HCT116 (cell line): ENCODE results near the gene CHST1. TPM values are rescaled to one million over a fixed set of nuclear protein-coding genes. Genes with fewer than 3 reads are reported as not detected.

Source experiments
- ATAC-seq: fragments of 200-7000 bp; cut with Tn5 transposase; 2 replicates; pipeline ENCODE4 v1.9.1; 2020; ENCODE audit warnings: mild to moderate bottlenecking, moderate library complexity
- BruUV-seq: library from RNA; stranded (reverse); fragments of 400-500 nt; replicated peaks from 2 replicates; lab custom pipeline; 2021; lab: Mats Ljungman, UMichigan
- CTCF ChIA-PET: fragments of 300-600 bp; sonication (Branson Sonifier 250); formaldehyde crosslinking; loops from one replicate; lab custom pipeline; 2021; ENCODE audit warnings: antibody characterized with exemption; lab: Charles Lee
- POLR2A ChIA-PET: fragments of 300-600, 350-600 bp; sonication (Branson Sonifier 250); formaldehyde crosslinking; loops from one replicate; lab custom pipeline; 2021; ENCODE audit warnings: antibody characterized with exemption; lab: Charles Lee
- RAD21 ChIA-PET, 2 experiments: fragments of 300-600 bp; sonication (Branson Sonifier 250); formaldehyde crosslinking; loops; one replicate each; lab custom pipeline; 2023; ENCODE audit warnings: low total read pairs in 2 of 2; ENCODE audit not compliant: uncharacterized antibody in 2 of 2, unreplicated experiment in 2 of 2, low non-redundant PET in 1 of 2; lab: Charles Lee
- DNase-seq: peaks from one replicate; pipeline ENCODE4 v3.0.0-alpha.2; 2010; ENCODE audit warnings: low read depth, low spot score
- H2AFZ ChIP-seq: fragments of 200-600 bp; shearing (Covaris generic), sonication (generic); 2 replicates; pipeline ENCODE4 v1.6.1; 2017; ENCODE audit warnings: low read depth, mixed run types, mixed read lengths, antibody characterized with exemption, low read length; ENCODE audit not compliant: poor library complexity, severe bottlenecking
- H3K27ac ChIP-seq: 2 replicates; pipeline ENCODE4 v1.5.1; 2012; ENCODE audit warnings: low read depth, low read length
- H3K27me3 ChIP-seq: fragments of 200-600 bp; sonication (generic); 2 replicates; pipeline ENCODE4 v1.6.1; 2016; ENCODE audit warnings: mixed run types, low read length, mixed read lengths; ENCODE audit not compliant: insufficient read depth
- H3K36me3 ChIP-seq, 2 experiments: fragments of 200-500 bp in 1 of 2; fragments of 200-600 bp in 1 of 2; sonication (Bioruptor generic) in 1 of 2; sonication (generic) in 1 of 2; 2 replicates each; pipeline versions ENCODE4 v1.5.1 to v1.6.1; 2014 to 2016; ENCODE audit warnings: low read length in 2 of 2, inconsistent platforms in 1 of 2, mixed read lengths in 1 of 2, mixed run types in 1 of 2; ENCODE audit not compliant: insufficient read depth in 2 of 2, control insufficient read depth in 1 of 2
- H3K4me1 ChIP-seq, 2 experiments: fragments of 200-600 bp in 1 of 2; sonication (generic) in 1 of 2; 2 replicates each; pipeline versions ENCODE4 v1.5.1 to v1.6.1; 2012 to 2017; ENCODE audit warnings: low read length in 2 of 2, inconsistent platforms in 1 of 2, mild to moderate bottlenecking in 1 of 2, mixed read lengths in 1 of 2, mixed run types in 1 of 2, moderate library complexity in 1 of 2; ENCODE audit not compliant: insufficient read depth in 2 of 2, control insufficient read depth in 1 of 2
- H3K4me2 ChIP-seq: fragments of 200-600 bp; sonication (generic); 2 replicates; pipeline ENCODE4 v1.6.1; 2017; ENCODE audit warnings: mixed run types, low read length, mixed read lengths
- H3K4me3 ChIP-seq, 2 experiments: fragments of 200-600 bp in 1 of 2; sonication (generic) in 1 of 2; replicated peaks in 1 of 2; 2 replicates each; pipeline ENCODE4 v1.5.1; 2011 to 2016; ENCODE audit warnings: low read length in 2 of 2, control low read depth in 1 of 2, low read depth in 1 of 2, mild to moderate bottlenecking in 1 of 2, mixed read lengths in 1 of 2, mixed run types in 1 of 2
- H3K79me2 ChIP-seq: fragments of 200-600 bp; sonication (generic); 2 replicates; pipeline ENCODE4 v1.6.1; 2017; ENCODE audit warnings: mild to moderate bottlenecking, mixed run types, low read length, moderate library complexity, mixed read lengths; ENCODE audit not compliant: insufficient read depth
- H3K9ac ChIP-seq: fragments of 200-600 bp; sonication (generic); 2 replicates; pipeline ENCODE4 v1.6.1; 2016; ENCODE audit warnings: low read length, mixed read lengths
- H3K9me2 ChIP-seq: fragments of 200-600 bp; sonication (generic), shearing (Covaris generic); 2 replicates; pipeline ENCODE4 v1.6.1; 2017; ENCODE audit warnings: mixed run types, mild to moderate bottlenecking, moderate library complexity; ENCODE audit not compliant: insufficient read depth
- H3K9me3 ChIP-seq, 2 experiments: fragments of 200-500 bp in 1 of 2; fragments of 200-600 bp in 1 of 2; sonication (Bioruptor generic) in 1 of 2; sonication (generic) in 1 of 2; 2 replicates each; pipeline ENCODE4 v1.6.1; 2014 to 2017; ENCODE audit warnings: low read length in 2 of 2, mixed read lengths in 2 of 2, inconsistent platforms in 1 of 2, low read depth in 1 of 2, mild to moderate bottlenecking in 1 of 2, mixed run types in 1 of 2, moderate library complexity in 1 of 2; ENCODE audit not compliant: control insufficient read depth in 1 of 2, insufficient read depth in 1 of 2
- H4K20me1 ChIP-seq: fragments of 200-600 bp; sonication (generic), shearing (Covaris generic); 2 replicates; pipeline ENCODE4 v1.6.1; 2017; ENCODE audit warnings: mixed run types, mild to moderate bottlenecking, moderate library complexity; ENCODE audit not compliant: insufficient read depth
- CEBPB ChIP-seq: IDR thresholded peaks from 2 replicates; pipeline ENCODE4 v1.6.1; 2012; ENCODE audit warnings: low read depth
- EGR1 ChIP-seq: IDR thresholded peaks from 2 replicates; pipeline ENCODE4 v1.6.1; 2012; ENCODE audit warnings: low read depth
- EZH2phosphoT487 ChIP-seq: fragments of 200-600 bp; IDR thresholded peaks from 2 replicates; pipeline ENCODE4 v1.6.1; 2018; ENCODE audit warnings: antibody characterized with exemption, borderline replicate concordance
- POLR2AphosphoS5 ChIP-seq: IDR thresholded peaks from 2 replicates; pipeline ENCODE4 v1.6.1; 2011; ENCODE audit warnings: mild to moderate bottlenecking, low read depth, low read length, moderate library complexity
- RAD21 ChIP-seq: IDR thresholded peaks from 2 replicates; pipeline ENCODE4 v1.6.1; 2012; ENCODE audit warnings: low read depth, mild to moderate bottlenecking
- REST ChIP-seq: IDR thresholded peaks from 2 replicates; pipeline ENCODE4 v1.6.1; 2012; ENCODE audit warnings: low read depth
- SRF ChIP-seq: IDR thresholded peaks from 2 replicates; pipeline ENCODE4 v1.6.1; 2012; ENCODE audit warnings: low read depth
- TCF7L2 ChIP-seq: IDR thresholded peaks from 2 replicates; pipeline ENCODE4 v1.7.0; 2011; ENCODE audit warnings: borderline replicate concordance, inconsistent platforms; ENCODE audit not compliant: insufficient read depth, insufficient read length; ENCODE audit errors: extremely low read depth
- YY1 ChIP-seq: IDR thresholded peaks from 2 replicates; pipeline ENCODE4 v1.6.1; 2011; ENCODE audit warnings: low read length, low read depth, moderate library complexity, mild to moderate bottlenecking; ENCODE audit not compliant: insufficient replicate concordance; ENCODE audit errors: extremely low read depth
- ZBTB33 ChIP-seq: IDR thresholded peaks from 2 replicates; pipeline ENCODE4 v1.6.1; 2011; ENCODE audit warnings: mild to moderate bottlenecking, low read length, moderate library complexity; ENCODE audit not compliant: insufficient replicate concordance; ENCODE audit errors: extremely low read depth
- ZFX ChIP-seq: fragments of 450-650 bp; IDR thresholded peaks from 2 replicates; pipeline ENCODE4 v1.6.1; 2017
- ZNF274 ChIP-seq: fragments of 200-500 bp; sonication (Bioruptor generic); IDR thresholded peaks from 2 replicates; pipeline ENCODE4 v1.6.1; 2014; ENCODE audit warnings: mild to moderate bottlenecking, low read depth, low read length, inconsistent platforms
- intact Hi-C: fragments of 100-400 bp; cut with micrococcal nuclease; formaldehyde crosslinking; loops from 2 replicates; pipeline ENCODE4 v1.10.0; 2022
- total RNA-seq: library from RNA; stranded (reverse); gene quantifications from one replicate; pipeline ENCODE4 v1.2.1, GENCODE V29; 2021; ENCODE audit not compliant: unreplicated experiment
- TF ChIP-seq, protein P1 (sequence below): IDR thresholded peaks from 2 replicates; pipeline ENCODE4 v1.6.1; 2012
- TF ChIP-seq, protein P2 (sequence below): IDR thresholded peaks from 2 replicates; pipeline ENCODE4 v1.6.1; 2012

CHST1 gene
- total RNA-seq, 1 experiment from 2014 or later: 0.69 TPM

GRCh38 chr11:45624095-45624494, 41.3 kb downstream of the CHST1 start:
- Histone ChIP-seq H4K20me1 (no peaks in the 10 kb centered on the region), H3K9me3 (peaks cover 0 to 6% of the 10 kb centered on the region in 2 experiments; a peak in 1 of 4 replicates), H3K36me3 (no peaks in the 10 kb centered on the region), H3K9me2 (no peaks in the 10 kb centered on the region), H3K79me2 (no peaks in the 10 kb centered on the region), H3K27me3 (peaks cover 56% of the 10 kb centered on the region), H3K4me2 (no peak overlapping the region), H2AFZ (no peak overlapping the region), H3K27ac (no peak overlapping the region), H3K9ac (no peak overlapping the region), H3K4me3 (no peak overlapping the region), H3K4me1 (no peaks in the 10 kb centered on the region)
- BruUV-seq: no TSS peak
- ChIA-PET CTCF (no interaction called here), RAD21 (no interaction called here), POLR2A (no interaction called here)
- ATAC-seq (no peak), DNase-seq (no peak)
- intact Hi-C loops: no loop called here
- no peak for TF ChIP-seq ZBTB33
- TF ChIP-seq TCF7L2: no peak
- TF ChIP-seq RAD21: no peak
- no peak for TF ChIP-seq CEBPB
- no peak for TF ChIP-seq SRF
- TF ChIP-seq YY1: no peak
- no peak for TF ChIP-seq REST
- TF ChIP-seq ZFX: no peak
- TF ChIP-seq ZNF274: no peak
- TF ChIP-seq, protein P1, sequence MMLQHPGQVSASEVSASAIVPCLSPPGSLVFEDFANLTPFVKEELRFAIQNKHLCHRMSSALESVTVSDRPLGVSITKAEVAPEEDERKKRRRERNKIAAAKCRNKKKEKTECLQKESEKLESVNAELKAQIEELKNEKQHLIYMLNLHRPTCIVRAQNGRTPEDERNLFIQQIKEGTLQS: no peak
- no peak for TF ChIP-seq POLR2AphosphoS5
- TF ChIP-seq, protein P2, sequence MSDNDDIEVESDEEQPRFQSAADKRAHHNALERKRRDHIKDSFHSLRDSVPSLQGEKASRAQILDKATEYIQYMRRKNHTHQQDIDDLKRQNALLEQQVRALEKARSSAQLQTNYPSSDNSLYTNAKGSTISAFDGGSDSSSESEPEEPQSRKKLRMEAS: no peak
- no peak for TF ChIP-seq EZH2phosphoT487
- TF ChIP-seq EGR1: no peak
